Left forelimb (tissue), 1 donor: ENCODE measurements around the gene TOMM5.

Experiments
- DNase-seq: peaks from one replicate; pipeline ENCODE4 v3.0.0-alpha.2; 2018; ENCODE audit warnings: low spot score

Gene TOMM5

GRCh38 chr9:37592108-37592951 is at the start of gene TOMM5:
TOMM5 (minus strand) TSS chr9:37592597; CDS start chr9:37592532, 65 bp downstream.
- DNase-seq: peak; percentile 96

- no peak for DNase-seq
These were observed 48.9 kb upstream of the TOMM5 start for GRCh38 chr9:37641331-37641730.

DNA sequence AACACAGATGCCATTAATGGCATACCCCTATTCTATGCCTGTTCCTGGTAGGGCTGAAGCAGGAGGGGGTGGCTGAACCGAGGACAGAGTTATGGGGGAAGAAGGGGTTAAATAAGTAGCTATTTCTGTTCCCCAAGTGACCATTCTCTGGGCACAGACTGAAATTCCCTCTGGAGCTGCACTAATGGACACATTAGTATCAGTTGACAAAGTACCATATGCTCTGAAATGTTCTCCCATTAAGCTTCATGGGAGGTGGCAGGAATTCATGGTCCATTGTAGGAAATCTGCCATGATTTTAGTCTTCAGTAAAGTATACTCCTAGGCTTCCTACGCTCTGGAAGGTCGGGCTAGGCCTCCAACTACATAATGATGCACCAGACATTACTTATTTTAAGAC is 47.8 kb upstream of the TOMM5 start:
- DNase-seq: no peak

GRCh38 chr9:37639841-37640240 is 47.4 kb upstream of the TOMM5 start:
- no peak for DNase-seq

DNA sequence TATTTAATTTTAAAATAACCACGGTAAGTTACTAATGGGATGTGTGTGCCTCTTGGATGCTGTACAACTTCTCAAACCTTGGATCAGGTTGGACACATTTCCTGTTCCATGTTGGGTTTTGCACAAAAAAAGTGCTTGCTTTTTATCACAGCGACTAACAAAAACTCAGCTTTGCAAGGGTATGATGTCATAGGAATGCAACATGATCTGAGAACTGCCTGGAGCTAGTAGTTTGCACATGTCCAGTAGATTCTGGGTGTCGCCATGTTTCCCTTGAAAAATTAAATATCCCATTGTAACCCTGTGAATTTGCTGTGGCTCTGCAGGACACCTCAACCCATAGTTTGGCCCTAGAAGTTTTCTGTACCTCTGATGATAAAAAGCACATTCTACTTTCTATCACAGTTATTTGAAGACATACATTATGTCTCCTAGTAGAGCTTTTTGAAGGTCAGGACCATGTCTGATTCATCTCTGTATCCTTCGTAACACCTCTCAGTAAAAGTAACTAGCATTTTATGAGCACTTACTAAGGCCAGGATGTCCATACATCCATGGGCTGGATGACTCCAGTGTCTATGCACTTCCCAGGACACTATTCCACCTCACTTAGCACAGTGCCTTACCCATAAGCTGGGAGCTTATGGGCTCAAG is 46.8 kb upstream of the TOMM5 start:
- no peak for DNase-seq

GRCh38 chr9:37636511-37637448 is 44.4 kb upstream of the TOMM5 start:
- DNase-seq: no peak

GRCh38 chr9:37635808-37636207 is 43.4 kb upstream of the TOMM5 start:
- DNase-seq: no peak

GRCh38 chr9:37632479-37632878 is 40.1 kb upstream of the TOMM5 start:
- DNase-seq: no peak

DNA sequence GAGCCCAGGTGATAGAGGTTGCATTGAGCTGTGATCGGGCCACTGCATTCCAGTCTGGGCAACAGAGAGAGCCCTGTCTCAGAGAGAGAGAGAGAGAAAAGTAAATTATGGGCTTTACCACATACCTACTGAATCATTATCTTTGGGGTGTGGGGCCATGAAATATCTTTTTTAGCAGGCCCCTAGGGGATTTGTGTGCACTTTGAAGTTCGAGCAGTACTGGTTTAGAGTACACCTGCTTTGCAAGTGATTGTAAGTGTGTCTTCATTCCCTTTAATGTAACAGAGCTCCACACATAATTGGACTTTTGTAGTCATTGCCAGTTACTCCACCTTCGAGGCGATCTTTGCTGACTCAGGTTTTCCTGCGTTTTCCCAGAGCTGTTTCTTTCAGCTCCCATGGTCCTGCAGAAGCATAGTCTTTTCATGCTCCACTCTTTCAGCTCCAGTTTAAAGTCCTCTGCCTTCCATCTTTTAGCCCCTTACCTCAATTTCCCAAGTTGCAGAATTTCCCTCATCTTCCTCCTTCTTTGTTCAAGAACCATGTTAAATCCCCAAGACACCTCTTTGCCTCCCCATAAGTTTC is 34.4 kb upstream of the TOMM5 start:
- DNase-seq: no peak

DNA sequence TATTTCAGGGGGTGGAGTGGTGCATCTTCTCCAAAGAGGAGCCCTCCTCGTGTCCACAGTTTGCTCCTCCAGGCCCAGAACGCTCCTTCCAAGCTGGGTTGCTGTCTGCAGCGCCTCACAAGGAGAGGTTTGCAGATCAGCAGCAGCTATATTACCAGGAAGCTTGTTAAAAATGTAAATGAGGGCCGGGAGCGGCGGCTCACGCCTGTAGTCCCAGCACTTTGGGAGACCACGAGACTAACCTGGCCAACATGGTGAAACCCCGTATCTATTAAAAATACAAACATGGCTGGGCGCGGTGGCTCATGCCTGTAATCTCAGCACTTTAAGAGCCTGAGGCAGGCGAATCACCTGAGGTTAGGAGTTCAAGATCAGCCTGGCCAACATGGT is 33.4 kb upstream of the TOMM5 start:
- no peak for DNase-seq

GRCh38 chr9:37625036-37625757 is 32.8 kb upstream of the TOMM5 start:
- no peak for DNase-seq

- no peak for DNase-seq
These were observed 31.7 kb upstream of the TOMM5 start for GRCh38 chr9:37624073-37624472.

GRCh38 chr9:37623267-37623666 is 30.9 kb upstream of the TOMM5 start:
- no peak for DNase-seq

GRCh38 chr9:37622462-37622861 is 30.1 kb upstream of the TOMM5 start:
- DNase-seq: no peak

DNA sequence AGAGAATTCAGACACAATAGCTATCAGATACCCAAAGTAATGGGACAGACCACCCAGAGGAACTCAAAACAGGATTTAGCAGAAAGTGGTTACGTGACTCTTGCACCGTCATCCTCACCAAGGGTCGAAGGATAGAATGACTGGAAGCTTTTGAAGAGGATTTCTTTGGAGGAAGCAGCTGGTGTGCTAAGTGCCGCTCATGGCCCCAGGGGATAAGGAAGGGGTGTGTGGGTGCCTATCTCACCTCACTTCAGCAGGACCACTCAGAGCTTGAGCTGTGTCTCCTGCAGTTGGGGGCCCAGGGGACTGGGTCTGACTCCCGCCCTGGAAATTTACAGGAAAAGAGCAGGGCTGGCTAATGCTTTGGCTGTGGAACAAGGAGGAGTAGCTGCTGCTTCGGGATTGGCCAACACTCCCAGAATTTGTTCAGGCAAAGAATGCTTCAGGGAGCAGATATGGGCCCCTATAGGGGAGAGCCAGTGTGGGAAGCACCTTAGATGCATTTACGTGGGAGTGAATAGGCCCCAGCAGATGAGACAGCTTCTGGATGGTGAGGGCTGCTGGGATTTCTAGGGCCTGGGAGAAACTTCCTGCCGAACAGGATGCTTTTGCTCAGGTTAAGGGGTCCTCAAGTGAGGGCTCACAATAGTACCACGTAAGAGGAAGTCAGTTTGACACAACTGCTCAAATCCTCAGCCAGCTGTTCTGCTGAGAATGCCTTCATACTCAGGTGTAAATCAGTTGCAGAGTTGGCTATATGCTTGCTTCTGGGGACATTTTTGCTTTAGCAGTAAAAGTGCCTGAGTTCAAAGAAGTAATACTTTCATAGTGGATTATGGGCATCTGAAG is 29.1 kb upstream of the TOMM5 start:
- no peak for DNase-seq

DNA sequence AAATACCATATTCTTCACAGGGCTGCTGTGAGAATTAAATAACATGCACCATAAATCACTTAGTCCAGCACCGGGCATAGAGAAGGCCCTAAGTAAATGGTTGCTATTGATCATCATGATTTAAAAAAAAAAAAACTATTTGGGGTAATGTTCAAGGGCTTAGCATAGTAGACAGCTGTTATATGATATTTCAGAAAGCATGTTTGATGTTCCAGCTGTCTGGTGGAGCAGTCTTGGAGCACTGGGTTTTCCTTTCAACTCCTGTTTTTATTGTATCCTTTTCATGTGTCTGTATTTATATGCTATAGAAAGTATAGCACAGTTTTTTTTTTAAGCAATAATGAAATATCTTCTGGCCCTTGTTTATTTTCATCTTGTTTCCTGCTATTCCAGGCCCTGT is 28.0 kb upstream of the TOMM5 start:
- DNase-seq: no peak

- DNase-seq: no peak
These were observed 27.4 kb upstream of the TOMM5 start for GRCh38 chr9:37619806-37620205.

GRCh38 chr9:37618817-37619216 is 26.4 kb upstream of the TOMM5 start:
- no peak for DNase-seq

DNA sequence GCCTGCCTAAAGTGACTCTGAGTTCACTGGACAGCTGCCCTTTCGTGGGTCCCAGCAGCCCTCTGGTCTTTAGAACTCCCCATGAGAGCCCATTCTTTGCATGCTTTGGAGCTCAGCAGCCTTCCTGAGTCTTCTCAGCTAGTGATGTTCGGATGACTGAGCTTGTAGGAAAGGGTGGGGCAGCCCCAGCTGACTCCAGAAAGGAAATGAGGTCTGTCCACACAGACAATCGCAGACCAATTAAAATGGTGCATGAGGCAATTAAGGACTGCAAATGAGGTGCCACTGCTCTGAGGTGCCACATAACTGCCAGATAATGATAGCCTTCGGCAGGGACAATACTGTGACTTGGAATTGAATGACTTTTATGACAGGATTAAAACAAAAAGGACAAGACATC is 25.4 kb upstream of the TOMM5 start:
- no peak for DNase-seq

GRCh38 chr9:37617161-37617560 is 24.8 kb upstream of the TOMM5 start:
- no peak for DNase-seq
